ENCODE data around the gene ECE2. TPM values are rescaled to one million over a fixed set of nuclear protein-coding genes. Genes with fewer than 3 reads are reported as not detected.
A peak's percentile ranks its signal among the peaks of the same experiment; 100 is the strongest.

Gene ECE2
- total and polyA plus RNA-seq, 11 donors: 0.10 TPM; not detected in 10

GRCh38 chr3:184305577-184305976 lies 29.8 kb downstream of the ECE2 start:
- WGBS, 4 donors: 57 to 75% (median 67%) methylated on average over 1 of the region's 1 CpG
- Histone ChIP-seq H3K4me3 (no peak overlapping the region), H3K36me3 (peaks cover 5 to 92% (median 86%) of the 10 kb centered on the region in 9 donors), H3K27me3 (no peaks in the 10 kb centered on the region), H3K4me1 (peaks cover 0 to 4% (median 3%) of the 10 kb centered on the region in 12 donors), H3K9me3 (no peaks in the 10 kb centered on the region), H3K27ac (no peak overlapping the region)
- ATAC-seq (peak in 1 of 4 donors; percentile 23), DNase-seq (no peak)
- no peak for TF ChIP-seq POLR2A (IDR thresholded peaks at IDR 0.05)
- peak in 9 of 12 donors; percentile 6 to 39 (median 28) for TF ChIP-seq CTCF (IDR thresholded peaks at IDR 0.05)
- intact Hi-C loops (cut with DNase I): loop anchor here in 1 of 10 donors (5.0 kb wide), 1 partner anchor 52 kb away; no protein-coding TSS in a partner anchor

GRCh38 chr3:184306341-184306972 lies 30.6 kb downstream of the ECE2 start:
- peaks cover 5 to 84% (median 77%) of the 10 kb centered on the region in 9 donors for H3K36me3 ChIP-seq
- 89 to 95% (median 91%) methylated on average over 4 of the region's 4 CpGs for WGBS, 4 donors
- ATAC-seq: no peak

GRCh38 chr3:184307915-184308314 lies 32.1 kb downstream of the ECE2 start:
- no peak for ATAC-seq
- Histone ChIP-seq H3K36me3 (peaks cover 5 to 69% (median 63%) of the 10 kb centered on the region in 9 donors), H3K27me3 (no peaks in the 10 kb centered on the region), H3K4me1 (no peaks in the 10 kb centered on the region), H3K9me3 (no peaks in the 10 kb centered on the region), H3K27ac (no peak overlapping the region), H3K4me3 (no peak overlapping the region)
- intact Hi-C loops (cut with DNase I): loop anchor here in 1 of 10 donors (5.0 kb wide), 1 partner anchor 49 kb away; no protein-coding TSS in a partner anchor
- WGBS, 4 donors: 93 to 98% (median 94%) methylated on average over 9 of the region's 9 CpGs
- TF ChIP-seq POLR2A (IDR thresholded peaks at IDR 0.05): no peak
- TF ChIP-seq CTCF (IDR thresholded peaks at IDR 0.05): no peak
- no peak for DNase-seq

More at GRCh38 chr3:184306341-184306972, 30.6 kb downstream of the ECE2 start:
- Histone ChIP-seq H3K9me3 (no peaks in the 10 kb centered on the region), H3K4me1 (no peaks in the 10 kb centered on the region), H3K27me3 (no peaks in the 10 kb centered on the region), H3K27ac (no peak overlapping the region), H3K4me3 (no peak overlapping the region)
- intact Hi-C loops (cut with DNase I): loop anchor here in 1 of 10 donors (5.0 kb wide), 1 partner anchor 51 kb away; no protein-coding TSS in a partner anchor
- no peak for DNase-seq
- TF ChIP-seq CTCF (IDR thresholded peaks at IDR 0.05) (no peak), POLR2A (IDR thresholded peaks at IDR 0.05) (no peak)

- Histone ChIP-seq H3K4me3 (no peak overlapping the region), H3K27ac (no peak overlapping the region), H3K4me1 (peaks cover 0 to 2% (median 0%) of the 10 kb centered on the region in 12 donors), H3K36me3 (peaks cover 2 to 61% (median 55%) of the 10 kb centered on the region in 9 donors), H3K9me3 (no peaks in the 10 kb centered on the region), H3K27me3 (no peaks in the 10 kb centered on the region)
- intact Hi-C loops (cut with DNase I): loop anchor here in 1 of 10 donors (5.0 kb wide), 1 partner anchor 49 kb away; no protein-coding TSS in a partner anchor
- no peak for TF ChIP-seq POLR2A (IDR thresholded peaks at IDR 0.05)
- no peak for TF ChIP-seq CTCF (IDR thresholded peaks at IDR 0.05)
- ATAC-seq: no peak
- peak in 2 of 5 donors; percentile 3 to 13 for DNase-seq
- WGBS, 4 donors: 63 to 74% (median 67%) methylated on average over 7 of the region's 7 CpGs
Measured at GRCh38 chr3:184308744-184309143, 32.9 kb downstream of the ECE2 start.

All from heart left ventricle (tissue), 16 donors.